HTR-8/SVneo (cell line): ENCODE data around the gene TET2.

Source experiments
- DNase-seq: peaks from one replicate; pipeline ENCODE4 v3.0.0; 2011; ENCODE audit warnings: low spot score, mixed read lengths; ENCODE audit not compliant: insufficient read length
- FAIRE-seq: peaks from 2 replicates; lab custom pipeline; 2011; peaks lifted over from hg19 to GRCh38; lab: Jason Lieb, UNC

Gene TET2

DNA sequence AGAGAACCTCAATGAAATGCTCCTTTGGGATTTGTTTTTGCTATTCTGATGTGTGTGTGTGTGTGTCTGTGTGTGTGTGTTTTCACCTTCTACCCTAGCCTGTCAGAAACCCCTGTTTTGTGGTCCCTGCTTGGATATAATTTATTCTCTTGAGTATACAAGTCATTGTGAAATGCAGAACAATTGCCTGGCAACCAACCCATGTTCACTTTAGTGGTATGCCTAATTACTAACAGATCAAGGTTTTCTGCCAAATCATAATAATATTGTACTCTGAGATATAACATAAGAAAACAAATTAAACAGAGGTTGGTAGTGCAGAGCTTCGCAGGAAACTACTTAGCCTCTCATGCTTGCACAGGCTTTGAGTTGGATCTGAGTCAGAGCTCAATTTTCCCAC lies 7.0 kb upstream of the TET2 start:
- DNase-seq (no peak), FAIRE-seq (no peak)

DNA sequence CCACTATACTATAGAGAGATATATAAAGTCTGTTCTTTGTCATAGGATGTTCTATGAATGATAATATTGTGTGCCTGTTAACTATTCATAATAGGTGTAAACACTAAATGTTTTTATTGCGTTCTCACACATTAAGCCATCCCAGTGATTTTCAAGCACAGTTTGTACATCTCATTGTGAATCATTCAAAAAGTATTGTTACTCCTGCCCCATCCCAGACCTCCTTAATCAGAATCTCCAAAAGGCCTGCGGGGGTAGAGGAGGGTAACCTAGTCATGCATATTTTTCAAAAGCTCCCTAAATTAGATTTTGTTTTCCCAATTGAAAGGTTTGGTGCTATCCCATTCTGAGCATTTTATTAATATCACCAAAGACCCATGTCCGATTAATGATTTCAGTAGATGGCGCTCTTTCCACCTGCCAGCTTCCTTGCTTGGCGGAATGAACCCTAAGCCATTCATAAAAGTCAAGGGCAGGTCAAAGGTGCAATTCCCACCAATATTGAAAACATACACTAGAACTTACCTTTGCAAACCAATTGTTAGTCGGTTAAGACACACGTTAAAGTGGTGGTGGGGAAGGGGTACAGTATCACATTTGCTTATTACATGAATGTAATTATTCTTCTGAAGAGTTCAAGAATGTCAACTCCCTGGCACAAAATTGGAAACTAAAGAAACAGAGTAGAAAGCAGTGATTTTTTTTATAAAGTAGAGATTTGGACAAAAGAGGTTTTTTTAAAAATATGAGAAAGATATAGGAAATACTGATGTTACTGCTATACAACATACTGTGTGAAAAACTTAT lies 5.8 kb upstream of the TET2 start:
- no peak for DNase-seq
- FAIRE-seq, result no peak

- DNase-seq, result no peak
- no peak for FAIRE-seq
Measured at GRCh38 chr4:105145156-105145902, 1.3 kb upstream of the TET2 start.

- no peak for FAIRE-seq
- DNase-seq, result no peak
Measured at GRCh38 chr4:105145903-105146275, 787 bp upstream of the TET2 start.

- DNase-seq (no peak), FAIRE-seq (no peak)
Measured at GRCh38 chr4:105147016-105147552, 408 bp downstream of the TET2 start.

DNA sequence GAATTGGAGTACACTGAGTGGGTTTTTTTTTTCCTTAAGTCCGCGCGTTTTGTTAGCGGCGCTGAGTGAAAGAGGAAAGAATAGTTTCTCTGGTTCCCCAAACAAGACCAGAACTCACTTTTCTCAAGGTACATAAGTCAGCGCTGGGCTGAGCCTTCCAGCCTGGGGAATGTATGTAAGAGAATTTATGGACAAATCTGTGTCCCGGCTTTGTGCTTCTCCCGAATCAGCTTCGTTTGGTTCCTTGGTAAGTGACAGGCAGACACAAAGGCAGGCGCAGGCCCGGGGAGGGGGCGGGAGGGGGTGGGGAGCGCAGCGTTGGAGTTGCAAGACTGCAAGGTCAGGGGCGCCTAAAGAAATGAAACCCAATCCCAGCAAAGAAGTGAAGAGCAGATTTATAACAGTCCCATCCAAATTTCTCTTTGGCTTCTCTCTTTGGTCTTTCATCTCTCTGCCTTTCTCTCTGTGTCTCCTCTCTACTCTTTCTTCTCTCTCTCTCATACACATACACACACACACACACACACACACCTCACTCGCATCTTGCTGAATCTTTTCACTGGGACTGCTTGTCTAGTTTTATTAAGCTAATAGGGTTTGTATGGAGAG lies 981 bp downstream of the TET2 start:
- FAIRE-seq (no peak), DNase-seq (no peak)

GRCh38 chr4:105148356-105148755 lies 1.7 kb downstream of the TET2 start:
- no peak for DNase-seq
- no peak for FAIRE-seq

DNA sequence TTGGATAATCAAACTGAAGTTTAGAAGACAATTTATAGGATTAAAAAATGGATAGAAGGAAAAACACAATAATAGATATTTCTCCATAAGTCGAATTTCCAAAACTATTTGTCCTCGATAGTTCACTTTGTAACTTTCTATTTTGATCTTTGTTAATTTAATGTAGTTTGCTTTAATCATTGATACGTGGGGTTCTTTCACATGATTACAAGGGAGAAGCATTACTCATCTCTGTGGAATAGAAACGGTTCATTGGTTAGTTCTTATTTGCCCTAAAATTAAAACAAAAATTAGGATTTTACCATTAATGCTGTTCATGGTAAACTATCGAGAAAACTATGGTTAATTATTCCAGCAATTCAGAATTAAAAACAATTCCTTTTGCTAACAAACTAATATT lies 2.1 kb downstream of the TET2 start:
- DNase-seq, result no peak
- no peak for FAIRE-seq

DNA sequence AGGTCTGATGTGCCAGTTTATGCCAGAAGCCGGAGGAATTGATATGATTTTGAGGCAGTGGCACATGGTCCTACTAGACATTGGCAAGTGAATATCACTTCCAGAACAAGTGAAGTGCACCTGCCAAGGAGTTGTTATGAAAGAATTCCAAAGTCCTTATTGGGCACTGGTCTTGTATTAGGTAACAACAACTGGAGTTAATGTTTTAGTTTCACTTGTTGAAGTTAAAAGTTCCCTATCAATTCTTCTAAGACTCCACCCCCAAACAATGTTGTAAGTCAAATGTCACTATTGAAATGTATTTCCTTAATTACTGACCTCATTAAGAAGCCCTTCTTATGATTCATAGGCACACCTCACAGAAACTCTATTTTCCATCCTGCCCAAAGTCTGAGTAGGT lies 3.1 kb downstream of the TET2 start:
- FAIRE-seq (no peak), DNase-seq (no peak)

GRCh38 chr4:105150503-105150902 lies 3.8 kb downstream of the TET2 start:
- DNase-seq, result no peak
- FAIRE-seq, result no peak

- FAIRE-seq, result no peak
- DNase-seq, result no peak
Measured at GRCh38 chr4:105153749-105154148, 7.1 kb downstream of the TET2 start.

GRCh38 chr4:105154576-105154975 lies 7.9 kb downstream of the TET2 start:
- no peak for FAIRE-seq
- no peak for DNase-seq

GRCh38 chr4:105155426-105155825 lies 8.8 kb downstream of the TET2 start:
- FAIRE-seq, result no peak
- DNase-seq, result no peak

- no peak for DNase-seq
- FAIRE-seq, result no peak
Measured at GRCh38 chr4:105158837-105159236, 12.2 kb downstream of the TET2 start.

DNA sequence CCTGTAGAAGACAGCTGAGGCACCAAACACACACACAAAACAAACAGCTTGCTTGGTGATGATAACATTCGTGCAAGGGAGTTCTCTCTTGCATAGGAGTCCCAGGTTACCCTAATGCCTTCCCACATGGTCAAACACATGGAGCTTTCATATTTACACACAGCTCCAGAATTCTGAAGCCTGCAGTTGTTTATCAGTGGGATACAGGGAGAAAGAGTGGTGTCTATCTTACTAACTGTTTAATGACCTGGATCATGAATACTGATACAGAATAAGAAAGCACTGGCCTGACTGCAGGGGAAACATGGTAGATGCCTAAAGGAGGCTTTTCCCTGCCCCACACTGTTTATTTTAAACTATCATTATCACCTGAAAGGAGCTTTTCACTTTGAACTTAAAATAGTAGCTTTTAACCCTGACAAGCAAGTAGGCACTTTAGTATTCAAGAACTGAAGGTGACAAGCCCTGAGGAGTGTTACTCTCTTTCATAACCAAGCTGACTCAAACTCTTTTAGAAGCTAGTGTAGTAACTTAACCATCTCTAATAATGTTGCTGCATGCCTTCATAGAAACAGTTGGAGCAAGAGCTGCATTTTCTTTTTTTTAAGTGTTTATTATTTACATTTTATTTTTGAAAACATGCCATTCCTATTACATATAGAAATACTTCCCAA lies 15.6 kb downstream of the TET2 start:
- FAIRE-seq (no peak), DNase-seq (no peak)

DNA sequence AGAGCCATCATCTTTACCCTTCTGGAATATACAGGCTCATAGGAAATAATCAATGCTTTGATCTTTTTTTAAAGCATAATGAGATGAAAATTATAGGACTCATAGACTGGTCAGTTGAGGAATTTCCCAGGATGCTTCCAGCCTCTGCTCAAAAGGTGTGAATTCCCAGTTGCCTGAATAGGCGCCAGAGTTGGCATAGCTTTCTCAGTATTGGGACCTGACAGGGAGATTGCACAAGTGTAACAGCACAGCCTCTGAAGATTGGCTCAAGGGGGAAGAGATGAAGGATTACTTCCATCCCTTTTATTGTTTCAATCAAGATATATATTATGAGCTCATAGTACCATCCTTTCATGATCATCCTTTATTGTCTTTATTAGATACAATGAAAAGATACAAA lies 17.9 kb downstream of the TET2 start:
- no peak for FAIRE-seq

GRCh38 chr4:105166066-105166465 lies 19.4 kb downstream of the TET2 start:
- no peak for FAIRE-seq
- DNase-seq, result no peak

More for the DNA sequence above, 17.9 kb downstream of the TET2 start:
- DNase-seq, result no peak

GRCh38 chr4:105170711-105171110 lies 24.0 kb downstream of the TET2 start:
- no peak for FAIRE-seq
- no peak for DNase-seq

DNA sequence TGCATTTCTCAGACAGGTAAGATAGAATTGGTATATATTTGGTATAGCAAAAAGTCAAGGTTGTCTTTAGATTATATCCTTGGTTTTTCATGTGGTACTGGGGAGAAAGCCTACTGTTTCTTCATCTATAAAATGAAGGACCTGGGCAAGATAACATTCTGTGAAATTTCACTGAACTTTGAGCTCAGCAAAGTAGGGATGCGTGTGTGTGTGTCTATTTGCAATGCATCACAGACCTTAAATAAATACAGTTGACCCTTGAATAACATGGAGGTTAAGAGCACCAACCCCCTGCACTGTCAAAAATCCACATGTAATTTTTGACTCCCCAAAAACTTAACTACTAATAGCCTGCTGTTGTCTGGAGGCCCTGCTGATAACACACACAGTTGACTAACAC lies 25.2 kb downstream of the TET2 start:
- DNase-seq (no peak), FAIRE-seq (no peak)

DNA sequence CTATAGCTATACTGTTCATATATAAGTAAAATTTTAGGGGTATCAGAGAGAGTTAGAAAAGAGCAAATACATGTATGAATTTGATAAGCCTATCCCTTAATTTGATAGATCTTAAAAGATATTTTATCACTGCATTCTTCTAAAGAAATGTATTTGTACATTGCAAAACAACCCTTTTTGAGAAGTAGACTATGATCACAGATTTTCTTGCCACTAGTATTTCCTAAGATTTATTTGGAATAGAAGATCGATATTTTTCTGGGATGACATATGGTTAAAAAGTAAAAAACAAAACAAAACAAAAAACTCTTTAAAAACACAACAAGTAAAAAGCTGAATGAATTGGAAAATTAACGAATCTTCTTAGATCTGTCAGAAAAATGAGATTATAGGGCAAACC lies 27.4 kb downstream of the TET2 start:
- DNase-seq (no peak), FAIRE-seq (no peak)
